Pancreas (tissue), 10 donors: ENCODE results near the gene HPN. TPM values are rescaled to one million over a fixed set of nuclear protein-coding genes. Genes with fewer than 3 reads are reported as not detected.
"Not testable (repeated sequence)": the region's sequence is repeated elsewhere in the genome, so short reads cannot be mapped to it uniquely, and the experiment has no call there.

Experiments
- ATAC-seq, 4 donors: fragments of 200-7000 bp; cut with Tn5 transposase; one replicate each; pipeline versions ENCODE4 v1.8.0 to v1.9.1; 2020; ENCODE audit warnings: mild to moderate bottlenecking in 4 of 4, moderate library complexity in 4 of 4
- DNase-seq, 6 donors: peaks; one replicate each; pipeline ENCODE4 v3.0.0-alpha.2; 2020
- FAIRE-seq: peaks from 2 replicates; lab custom pipeline; 2012; peaks lifted over from hg19 to GRCh38; lab: Jason Lieb, UNC
- H3K27ac ChIP-seq, 4 donors: fragments of 200-600 bp; sonication (generic); 1 replicate in 3 of 4; 2 replicates in 1 of 4; pipeline versions ENCODE4 v1.5.0 to v1.8.0; 2020
- H3K27me3 ChIP-seq, 4 donors: fragments of 200-600 bp; one replicate each; pipeline ENCODE4 v1.8.0; 2021
- H3K36me3 ChIP-seq, 3 donors: fragments of 200-600 bp; sonication (generic) in 1 of 3; one replicate each; pipeline versions ENCODE4 v1.5.0 to v1.8.0; 2020 to 2021
- H3K4me1 ChIP-seq, 3 donors: fragments of 200-600 bp; one replicate each; pipeline ENCODE4 v1.8.0; 2021
- H3K4me3 ChIP-seq, 4 donors: fragments of 200-600 bp; sonication (generic) in 2 of 4; one replicate each; pipeline versions ENCODE4 v1.5.0 to v1.8.0; 2020 to 2021
- H3K9me3 ChIP-seq, 4 donors: fragments of 200-600 bp; one replicate each; pipeline ENCODE4 v1.8.0; 2021
- CTCF ChIP-seq, 4 donors: fragments of 200-600 bp; sonication (generic) in 3 of 4; IDR thresholded peaks; one replicate each; pipeline versions ENCODE4 v1.5.0 to v1.8.0; 2021; ENCODE audit warnings: antibody characterized with exemption in 4 of 4
- WGBS, 2 donors: extraction: QIAGEN DNeasy Blood & Tissue Kit; methylation state at CpG; one replicate each; pipeline ENCODE4 v1.1.7; 2013; 5-methylcytosine and 5-hydroxymethylcytosine counted together
- intact Hi-C, 3 donors: fragments of 100-400 bp; cut with DNase I; formaldehyde crosslinking; loops; one replicate each; pipeline versions ENCODE4 v1.11.1 to v1.14.2; 2022
- polyA plus RNA-seq, 2 donors: library from polyadenylated mRNA; stranded (reverse); fragments of 200-250 nt; gene quantifications; one replicate each; pipeline ENCODE4 v1.2.3, GENCODE V29; 2013
- total RNA-seq, 6 donors: library from RNA; stranded (reverse); fragmentation: NEBNext Ultra II Directional in 4 of 6; extraction: Animal tissue kit (Norgen Biotek cat#: 25700) in 4 of 6; gene quantifications; one replicate each; pipeline versions ENCODE4 v1.2.1 to v1.2.4, GENCODE V29; 2021 to 2023
- donor health status: healthy with polysubstance abuse.
- donor health status: DM: no; HTN: no; CAD: no; lungs with moderate emphysema.
- donor health status: DM: no; HTN: no; CAD: no.
- donor health status: control.
- donor health status: control.
- donor health status: Bipolar disorder and iron deficiency.
- donor health status: DM: yes; HTN: yes; CAD: no.
- donor health status: DM: no; HTN: no; CAD: no.
- donor health status: DM: no; HTN: no; CAD: no.
- donor health status: DM: yes; HTN: yes; CAD: no.

The HPN gene
- total and polyA plus RNA-seq, 8 donors = 93.0 to 238 (median 124) TPM

DNA sequence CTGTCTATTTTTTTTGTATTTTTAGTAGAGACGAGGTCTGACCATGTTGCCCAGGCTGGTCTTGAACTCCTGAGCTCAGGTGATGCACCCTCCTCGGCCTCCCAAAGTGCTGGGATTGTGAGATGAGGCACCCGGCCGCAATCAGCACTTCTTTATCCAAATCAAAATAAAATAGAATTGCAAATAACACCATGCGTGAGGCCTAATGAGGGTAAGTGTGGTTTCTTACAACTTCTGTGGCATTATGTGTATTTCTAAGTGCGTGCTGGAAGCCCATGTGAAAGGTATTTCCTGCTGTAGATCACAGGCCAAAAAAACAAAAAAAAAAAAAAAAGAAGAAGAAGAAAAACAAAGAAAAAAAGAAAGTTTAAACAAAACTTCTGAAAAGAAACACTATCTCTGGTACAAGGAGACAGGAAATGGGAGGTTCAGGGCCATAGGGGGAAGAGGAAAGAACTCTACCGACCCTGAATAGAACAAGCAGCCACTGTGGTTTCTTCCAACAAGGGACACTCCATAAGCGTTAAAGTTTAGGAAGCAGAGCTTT, 44.4 kb upstream of the HPN start:
- WGBS, 2 donors = 76 to 78% methylated on average over 8 of the region's 8 CpGs
- DNase-seq = peak in 2 of 6 donors; percentile 4 to 14

DNA sequence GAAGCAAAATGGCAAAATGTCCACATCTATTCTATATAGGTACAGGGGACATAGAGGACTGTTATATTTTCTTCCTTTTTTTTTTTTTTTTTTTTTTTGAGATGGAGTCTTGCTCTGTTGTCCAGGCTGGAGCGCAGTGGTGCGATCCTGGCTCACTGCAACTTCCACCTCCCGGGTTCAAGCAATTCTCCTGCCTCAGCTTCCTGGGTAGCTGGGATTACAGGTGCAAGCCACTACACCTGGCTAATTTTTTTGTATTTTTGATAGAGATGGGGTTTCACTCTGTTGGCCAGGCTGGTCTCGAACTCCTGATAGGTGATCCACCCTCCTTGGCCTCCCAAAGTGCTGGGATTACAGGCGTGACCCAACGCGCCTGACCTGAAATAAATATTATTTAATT, 43.3 kb upstream of the HPN start:
- ATAC-seq, H3K36me3 ChIP-seq, H3K4me3 ChIP-seq, intact Hi-C loops, H3K9me3 ChIP-seq, H3K27me3 ChIP-seq, FAIRE-seq: not testable (repeated sequence)
- peak in 1 of 6 donors; percentile 7 for DNase-seq
- H3K4me1 ChIP-seq = peaks cover 13 to 29% (median 24%) of the 10 kb centered on the region in 3 donors
- 93 to 94% methylated on average over 7 of the region's 7 CpGs for WGBS, 2 donors
- peak overlapping the region in 1 of 4 donors; percentile 96 for H3K27ac ChIP-seq

More for the DNA sequence above, 44.4 kb upstream of the HPN start:
- Histone ChIP-seq H3K4me1 (peaks cover 13 to 24% (median 22%) of the 10 kb centered on the region in 3 donors), H3K27ac (peak overlapping the region in 1 of 4 donors; percentile 23), H3K36me3 (no peaks in the 10 kb centered on the region), H3K27me3 (no peaks in the 10 kb centered on the region), H3K4me3 (no peak overlapping the region), H3K9me3 (no peaks in the 10 kb centered on the region)
- intact Hi-C loops = no loop called here
- FAIRE-seq (no peak), ATAC-seq (no peak)
- no peak for TF ChIP-seq CTCF (IDR thresholded peaks at IDR 0.05)

DNA sequence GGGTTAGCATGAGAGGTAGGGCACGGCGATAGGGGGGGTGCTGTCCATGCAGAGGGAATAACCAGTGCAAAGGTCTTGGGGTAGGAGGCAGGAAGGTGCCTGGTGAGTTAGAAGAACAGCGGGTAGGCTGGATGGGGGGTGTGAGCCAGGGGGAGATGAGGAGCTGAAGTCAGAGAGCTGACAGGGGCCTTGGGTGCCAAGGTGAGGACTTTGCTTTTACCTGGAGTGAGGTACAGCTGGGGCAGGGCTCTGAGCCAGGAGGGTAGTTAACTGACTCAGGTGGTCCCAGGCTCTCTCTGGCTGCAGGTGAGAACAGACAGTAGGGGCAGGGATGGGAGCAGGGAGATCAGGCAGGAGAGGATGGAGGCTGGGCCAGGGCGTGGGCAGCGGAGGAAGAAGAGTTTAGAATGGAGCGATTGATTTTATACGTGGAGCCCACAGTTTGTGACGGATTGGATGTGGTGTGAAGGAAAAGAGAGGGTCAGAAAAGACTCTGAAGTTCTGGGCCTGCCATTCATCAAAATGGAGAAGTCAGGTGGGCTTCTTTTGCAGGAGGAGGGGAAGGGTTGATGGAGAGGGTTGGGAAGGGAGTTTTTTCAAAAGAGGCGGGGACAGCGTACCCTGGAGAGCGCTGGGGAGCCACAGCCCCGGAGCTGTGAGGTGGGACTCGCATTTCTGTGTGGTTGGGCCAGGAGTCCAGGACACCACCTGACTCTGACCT, 42.6 kb upstream of the HPN start:
- peak overlapping the region; percentile 84 to 99 (median 95) for H3K27ac ChIP-seq
- peak in 3 of 6 donors; percentile 36 to 48 (median 37) for DNase-seq
- WGBS, 2 donors = 52 to 63% methylated on average over 13 of the region's 13 CpGs
- TF ChIP-seq CTCF (IDR thresholded peaks at IDR 0.05) = no peak
- H3K27me3 ChIP-seq = no peaks in the 10 kb centered on the region
- H3K36me3 ChIP-seq = no peaks in the 10 kb centered on the region
- peak overlapping the region in 2 of 4 donors; percentile 85 to 95 for H3K4me3 ChIP-seq
- no peaks in the 10 kb centered on the region for H3K9me3 ChIP-seq
- FAIRE-seq = no peak
- H3K4me1 ChIP-seq = peaks cover 13 to 34% (median 24%) of the 10 kb centered on the region in 3 donors
- intact Hi-C loops = no loop called here
- ATAC-seq = no peak

GRCh38 chr19:34999498-35000337, 41.8 kb upstream of the HPN start, which contains the start of gene GRAMD1A:
TSS of gene GRAMD1A (plus strand) at chr19:35000323. CDS start at chr19:35000479, 156 bp downstream.
- no peak for FAIRE-seq
- Histone ChIP-seq H3K4me1 (peaks cover 8 to 34% (median 24%) of the 10 kb centered on the region in 3 donors), H3K36me3 (no peaks in the 10 kb centered on the region), H3K4me3 (peak within 1 kb of the TSS; percentile 76 to 95 (median 88)), H3K27ac (peak within 1 kb of the TSS; percentile 88 to 99 (median 95)), H3K9me3 (no peaks in the 10 kb centered on the region), H3K27me3 (no peaks in the 10 kb centered on the region)
- peak; percentile 83 to 90 (median 86) for ATAC-seq
- TF ChIP-seq CTCF (IDR thresholded peaks at IDR 0.05) = no peak
- intact Hi-C loops = no loop called here
- peak; percentile 88 to 95 (median 91) for DNase-seq
- WGBS, 2 donors = 1% methylated on average over 40 to 45 of the region's 45 CpGs

- intact Hi-C loops = no loop called here
- Histone ChIP-seq H3K36me3 (no peaks in the 10 kb centered on the region), H3K9me3 (no peaks in the 10 kb centered on the region), H3K4me3 (peak overlapping the region; percentile 76 to 95 (median 88)), H3K27me3 (no peaks in the 10 kb centered on the region), H3K27ac (peak overlapping the region; percentile 88 to 99 (median 95)), H3K4me1 (peaks cover 3 to 33% (median 23%) of the 10 kb centered on the region in 3 donors)
- FAIRE-seq (no peak), ATAC-seq (no peak), DNase-seq (no peak)
- TF ChIP-seq CTCF (IDR thresholded peaks at IDR 0.05) = no peak
- 0 to 1% methylated on average over 8 to 37 of the region's 37 CpGs for WGBS, 2 donors
Measured at GRCh38 chr19:35000338-35000646, 41.2 kb upstream of the HPN start.
